GM18951 (cell line): ENCODE results near the gene RBBP8.
A peak's percentile ranks its signal among the peaks of the same experiment; 100 is the strongest.
"Not testable (repeated sequence)": the region's sequence is repeated elsewhere in the genome, so short reads cannot be mapped to it uniquely, and the experiment has no call there.

ENCODE experiments used
- POLR2A ChIP-seq: IDR thresholded peaks from 4 replicates; pipeline ENCODE4 v1.6.1; 2011; ENCODE audit warnings: mild to moderate bottlenecking; ENCODE audit not compliant: insufficient read length, insufficient read depth; ENCODE audit errors: extremely low read depth
- in situ Hi-C: fragments of 300-500 bp; cut with MboI; formaldehyde crosslinking; loops from one replicate; pipeline ENCODE4 v1.12.0; 2022; ENCODE audit warnings: low sequenced_read_pairs, mixed read lengths, inconsistent platforms; ENCODE audit not compliant: unreplicated experiment

Gene RBBP8

DNA sequence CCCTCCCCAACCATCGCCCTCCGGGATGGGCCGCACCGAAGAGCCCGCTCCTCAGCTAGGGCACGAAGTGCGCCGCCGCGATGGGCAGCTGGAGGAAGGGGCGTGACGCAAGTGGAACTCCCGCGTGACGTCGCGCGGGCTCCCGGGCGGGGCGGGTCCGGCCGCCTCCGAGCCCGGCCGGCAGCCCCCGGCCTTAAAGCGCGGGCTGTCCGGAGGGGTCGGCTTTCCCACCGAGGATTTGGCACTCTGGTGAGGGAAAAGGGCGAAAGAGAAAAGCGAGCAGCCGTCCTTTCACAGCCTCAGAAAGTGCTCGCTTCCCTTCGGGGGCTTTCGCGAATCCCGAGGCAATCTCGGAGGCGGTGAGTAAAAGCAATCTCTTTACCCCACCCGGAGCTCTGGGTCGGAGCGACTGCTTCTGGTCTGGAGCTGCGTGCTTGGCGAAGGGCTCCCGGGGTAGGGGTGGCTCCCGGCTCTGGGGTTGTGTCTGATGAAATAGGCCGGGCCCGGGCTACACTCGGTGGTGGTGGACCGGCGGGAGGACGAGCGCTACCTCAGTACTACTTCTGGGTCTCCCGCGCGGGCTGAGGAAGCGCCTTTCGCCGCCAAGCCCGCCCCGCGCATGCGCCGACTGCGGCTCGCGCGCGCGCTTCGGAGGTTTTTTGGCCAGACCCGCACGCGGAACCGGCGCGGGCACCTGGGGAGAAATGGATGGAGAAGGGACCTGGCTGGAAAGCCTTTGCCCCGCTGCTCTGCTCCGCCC, at the start of gene RBBP8:
RBBP8 (plus strand) TSS at position 123 of the 760 bp plus-strand sequence. CDS start 3,524 bp downstream, outside the sequence.
- TF ChIP-seq POLR2A = peak; percentile 68
- in situ Hi-C loops = no loop called here

DNA sequence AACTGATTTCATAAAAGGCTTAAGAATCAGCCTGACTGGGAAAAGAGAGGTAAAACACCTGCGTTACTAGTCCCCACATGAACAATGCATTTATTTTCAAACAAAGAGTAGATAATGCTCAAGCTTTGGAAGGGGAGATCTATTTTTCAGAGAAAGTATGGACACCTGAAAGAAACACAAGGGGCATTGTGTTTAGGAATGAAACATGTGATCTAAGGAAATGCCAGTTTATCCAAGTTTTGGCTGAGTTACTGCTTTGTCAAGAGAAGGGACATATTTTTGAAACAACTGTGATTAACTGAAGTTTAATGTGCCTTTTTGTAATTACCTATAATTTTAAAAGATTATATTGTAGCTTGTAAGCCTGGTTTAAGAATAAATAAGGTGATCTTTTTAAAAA, 49.3 kb upstream of the RBBP8 start:
- in situ Hi-C loops = no loop called here
- no peak for TF ChIP-seq POLR2A

DNA sequence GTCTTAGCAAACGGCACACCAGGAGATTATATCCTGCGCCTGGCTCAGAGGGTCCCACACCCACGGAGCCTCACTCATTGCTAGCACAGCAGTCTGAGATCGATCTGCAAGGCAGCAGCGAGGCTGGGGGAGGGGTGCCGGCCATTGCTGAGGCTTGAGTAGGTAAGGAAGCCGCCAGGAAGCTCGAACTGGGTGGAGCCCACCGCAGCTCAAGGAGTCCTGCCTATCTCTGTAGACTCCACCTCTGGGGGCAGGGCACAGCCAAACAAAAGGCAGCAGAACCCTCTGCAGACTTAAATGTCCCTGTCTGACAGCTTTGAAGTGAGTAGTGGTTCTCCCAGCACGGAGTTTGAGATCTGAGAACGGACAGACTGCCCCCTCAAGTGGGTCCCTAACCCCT, 47.4 kb upstream of the RBBP8 start:
- in situ Hi-C loops = not testable (repeated sequence)

GRCh38 chr18:22899421-22899820, 33.7 kb upstream of the RBBP8 start:
- in situ Hi-C loops = no loop called here
- no peak for TF ChIP-seq POLR2A

- no peak for TF ChIP-seq POLR2A
- in situ Hi-C loops = no loop called here
Measured at GRCh38 chr18:22900558-22901238, 32.4 kb upstream of the RBBP8 start.

DNA sequence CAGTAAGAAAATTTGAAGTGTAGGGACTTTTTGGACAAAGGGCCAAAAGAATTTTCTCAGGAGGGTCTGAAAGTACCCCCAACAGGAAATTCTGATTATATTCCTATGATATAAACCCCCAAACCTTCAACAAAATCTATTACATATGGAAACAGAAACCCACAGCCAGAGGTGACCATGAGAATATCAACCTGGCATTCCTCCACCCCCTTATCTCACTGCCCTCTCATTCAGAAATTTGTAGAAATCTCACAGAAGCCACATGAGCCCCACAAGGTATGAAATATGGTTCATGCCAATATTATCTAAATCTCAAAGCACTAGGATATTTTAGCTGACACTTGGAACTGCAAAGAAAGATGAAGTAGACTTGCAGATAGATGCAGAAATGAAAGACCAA, 31.0 kb upstream of the RBBP8 start:
- no peak for TF ChIP-seq POLR2A

DNA sequence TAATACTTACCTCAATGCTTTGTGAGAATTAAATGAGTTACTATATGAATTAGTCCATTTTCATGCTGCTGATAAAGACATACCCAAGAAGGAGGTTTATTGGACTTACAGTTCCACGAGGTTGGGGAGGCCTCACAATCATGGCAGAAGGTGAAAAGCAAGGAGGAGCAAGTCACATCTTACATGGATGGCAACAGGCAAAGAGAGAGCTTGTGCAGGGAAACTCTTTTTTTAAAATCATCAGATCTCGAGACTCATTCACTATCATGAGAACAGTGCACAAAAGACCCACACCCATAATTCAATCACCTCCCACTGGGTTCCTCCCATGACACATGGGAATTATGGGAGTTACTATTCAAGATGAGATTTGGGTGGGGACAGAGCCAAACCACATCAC, 29.9 kb upstream of the RBBP8 start:
- in situ Hi-C loops = not testable (repeated sequence)

More for the DNA sequence above, 31.0 kb upstream of the RBBP8 start:
- in situ Hi-C loops = no loop called here

GRCh38 chr18:22912149-22912548, 21.0 kb upstream of the RBBP8 start:
- in situ Hi-C loops = no loop called here
- no peak for TF ChIP-seq POLR2A

DNA sequence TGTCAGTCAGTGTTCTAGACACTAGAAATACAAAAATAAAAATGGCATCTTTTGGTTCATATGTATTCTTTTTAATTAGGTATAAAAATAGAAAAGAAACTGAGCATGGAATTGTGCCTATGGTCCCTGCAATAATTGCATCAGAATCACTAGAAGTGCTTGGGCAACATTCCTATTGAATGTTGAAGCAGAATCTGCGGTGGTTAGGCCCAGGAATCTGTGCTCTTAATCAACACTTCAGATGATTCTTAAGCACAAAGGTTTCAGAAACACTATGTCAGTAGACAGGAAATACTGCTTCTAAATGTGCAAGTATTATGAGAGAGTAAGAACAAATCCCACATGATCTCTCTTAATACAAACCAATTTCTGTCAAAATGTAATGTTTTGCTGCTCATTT, 20.3 kb upstream of the RBBP8 start:
- TF ChIP-seq POLR2A = no peak
- in situ Hi-C loops = no loop called here

DNA sequence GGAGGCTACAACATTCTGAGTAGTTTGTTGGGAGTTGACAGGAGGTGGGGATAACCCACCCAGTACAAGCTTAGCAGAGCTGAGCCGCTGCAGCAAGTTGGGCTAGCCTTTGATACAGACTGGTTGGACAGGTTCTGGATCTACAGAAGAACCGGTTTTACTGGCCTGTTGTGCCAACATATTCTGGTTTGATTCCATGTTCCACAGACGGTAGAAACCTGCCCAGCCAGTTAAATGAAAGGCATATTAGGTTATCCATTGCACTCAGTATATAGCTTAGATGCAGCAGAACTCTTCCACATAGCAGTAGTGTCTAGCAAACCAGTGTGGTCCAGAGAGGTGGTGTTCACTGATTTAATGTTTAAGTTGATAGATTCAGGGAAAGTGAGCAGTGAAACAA, 19.3 kb upstream of the RBBP8 start:
- no peak for TF ChIP-seq POLR2A
- in situ Hi-C loops = no loop called here

DNA sequence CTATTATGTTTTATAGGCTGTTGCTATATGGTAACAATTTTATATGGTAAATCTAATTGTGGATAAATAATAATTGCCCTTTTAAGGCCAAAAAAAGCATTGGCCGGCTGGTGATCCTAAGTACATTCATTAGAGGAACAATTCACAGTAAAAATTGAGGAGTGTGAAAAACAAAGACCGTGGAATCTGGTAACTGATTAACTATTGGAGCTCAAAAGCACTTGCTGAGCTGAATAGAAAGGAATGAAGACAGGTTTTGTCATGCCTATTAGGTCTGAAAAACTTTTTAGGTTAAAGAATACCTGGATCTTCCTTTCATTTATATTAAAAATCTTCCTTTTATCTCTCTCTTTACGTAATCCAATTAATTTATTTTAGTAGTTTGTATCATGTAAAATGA, 18.5 kb upstream of the RBBP8 start:
- TF ChIP-seq POLR2A = no peak
- in situ Hi-C loops = no loop called here

GRCh38 chr18:22915337-22915736, 17.8 kb upstream of the RBBP8 start:
- TF ChIP-seq POLR2A = no peak
- in situ Hi-C loops = no loop called here

- no peak for TF ChIP-seq POLR2A
- in situ Hi-C loops = no loop called here
Measured at GRCh38 chr18:22921772-22922171, 11.4 kb upstream of the RBBP8 start.

DNA sequence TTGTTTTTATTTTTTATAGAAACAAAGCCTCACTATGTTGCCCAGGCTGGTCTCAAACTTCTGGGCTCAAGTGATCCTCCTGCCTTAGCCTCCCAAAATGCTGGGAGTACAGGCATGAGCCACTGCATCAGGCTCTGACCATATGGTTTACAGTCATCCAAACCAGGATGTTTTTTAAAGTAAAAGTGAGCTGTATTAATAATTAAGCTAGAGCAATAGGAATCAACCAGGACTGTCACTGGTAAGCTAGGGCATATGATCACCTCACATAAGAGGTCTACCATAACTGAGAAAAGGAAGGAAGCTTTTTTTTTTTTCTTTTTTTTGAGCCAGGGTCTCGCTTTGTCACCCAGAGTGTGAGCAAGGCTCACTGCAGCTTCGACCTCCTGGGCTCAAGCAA, 8.5 kb upstream of the RBBP8 start:
- in situ Hi-C loops = no loop called here
- TF ChIP-seq POLR2A = no peak

DNA sequence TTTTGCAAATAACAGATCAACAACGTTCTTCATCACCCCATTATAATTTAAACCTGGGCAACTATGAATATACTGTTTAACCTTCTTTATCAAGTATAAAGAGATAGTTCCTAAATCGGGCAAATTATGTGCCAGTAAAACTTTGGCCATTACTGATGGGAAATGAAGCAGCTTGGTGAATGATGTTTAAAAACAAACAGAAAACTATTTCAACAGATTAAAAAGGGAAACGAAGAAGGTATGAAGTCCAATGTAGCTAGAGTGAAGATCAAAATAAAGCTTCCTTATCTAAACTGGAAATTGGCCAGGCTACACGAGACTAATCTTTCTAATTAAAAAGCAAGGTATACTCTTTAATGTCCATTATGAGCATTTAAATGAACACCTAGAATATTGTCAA, 6.7 kb upstream of the RBBP8 start:
- in situ Hi-C loops = no loop called here
- TF ChIP-seq POLR2A = no peak

- in situ Hi-C loops = no loop called here
- TF ChIP-seq POLR2A = no peak
Measured at GRCh38 chr18:22928339-22928738, 4.8 kb upstream of the RBBP8 start.
